Gastroesophageal sphincter (tissue), 4 donors: ENCODE results near the gene IVD. TPM values are rescaled to one million over a fixed set of nuclear protein-coding genes. Genes with fewer than 3 reads are reported as not detected.

ENCODE experiments used
- ATAC-seq: fragments of 150-250 bp; one replicate; pipeline ENCODE4 v1.9.1; 2016; ENCODE audit warnings: mild to moderate bottlenecking, moderate library complexity
- H3K27ac ChIP-seq, 4 donors: fragments of 200-600 bp; sonication (generic) in 3 of 4; 1 replicate in 3 of 4; 2 replicates in 1 of 4; pipeline ENCODE4 v1.5.1; 2016 to 2019
- H3K27me3 ChIP-seq: fragments of 200-600 bp; sonication (generic); one replicate; pipeline ENCODE4 v1.5.1; 2019
- H3K36me3 ChIP-seq, 2 donors: fragments of 200-600 bp; sonication (generic); one replicate each; pipeline ENCODE4 v1.5.1; 2019; ENCODE audit warnings: control low read depth in 1 of 2
- H3K4me1 ChIP-seq, 3 donors: fragments of 200-600 bp; sonication (generic); 1 replicate in 2 of 3; 2 replicates in 1 of 3; pipeline ENCODE4 v1.5.1; 2016 to 2019; ENCODE audit warnings: control low read depth in 2 of 3
- H3K4me3 ChIP-seq, 2 donors: fragments of 200-600 bp; sonication (generic); one replicate each; pipeline ENCODE4 v1.5.1; 2019; ENCODE audit warnings: mild to moderate bottlenecking in 1 of 2, moderate library complexity in 1 of 2
- H3K9me3 ChIP-seq, 3 donors: fragments of 200-600 bp; sonication (generic); one replicate each; pipeline ENCODE4 v1.5.1; 2017 to 2019; ENCODE audit warnings: control low read depth in 2 of 3
- CTCF ChIP-seq, 4 experiments: fragments of 200-600 bp in 2 of 4; fragments of 450-650 bp in 2 of 4; sonication (generic) in 1 of 4; IDR thresholded peaks; one replicate each; pipeline ENCODE4 v1.5.1; 2017 to 2019; ENCODE audit warnings: antibody characterized with exemption in 4 of 4, mild to moderate bottlenecking in 2 of 4, moderate library complexity in 2 of 4
- EP300 ChIP-seq: sonication (generic); formaldehyde crosslinking; IDR thresholded peaks from one replicate; pipeline ENCODE4 v1.6.1; 2017; ENCODE audit warnings: antibody characterized with exemption, mild to moderate bottlenecking
- POLR2A ChIP-seq, 2 donors: fragments of 450-650 bp; IDR thresholded peaks; one replicate each; pipeline ENCODE4 v1.6.1; 2017; ENCODE audit warnings: antibody characterized with exemption in 2 of 2, mild to moderate bottlenecking in 2 of 2, moderate library complexity in 1 of 2
- POLR2AphosphoS5 ChIP-seq: sonication (generic); formaldehyde crosslinking; IDR thresholded peaks from one replicate; pipeline ENCODE4 v1.6.1; 2017; ENCODE audit warnings: antibody characterized with exemption
- WGBS, 2 donors: methylation state at CpG; one replicate each; pipeline ENCODE4 v1.1.5; 2018; ENCODE audit warnings: low coverage in 1 of 2; 5-methylcytosine and 5-hydroxymethylcytosine counted together
- total RNA-seq, 4 donors: library from RNA; depleted of rRNA; stranded (reverse); fragments of >200 nt; gene quantifications; one replicate each; pipeline ENCODE4 v1.1.0, GENCODE V29; 2016

IVD gene
- total RNA-seq, 4 donors from 2014 or later, result 26.1 to 80.2 (median 50.1) TPM

- H3K27ac ChIP-seq, result no peak overlapping the region
- H3K4me3 ChIP-seq, result no peak overlapping the region
- H3K9me3 ChIP-seq, result no peaks in the 10 kb centered on the region
- TF ChIP-seq EP300, result no peak
- TF ChIP-seq POLR2A (IDR thresholded peaks at IDR 0.05), result no peak
- TF ChIP-seq CTCF (IDR thresholded peaks at IDR 0.05), result no peak
- TF ChIP-seq POLR2AphosphoS5, result no peak
- peaks cover 0 to 53% (median 20%) of the 10 kb centered on the region in 3 donors for H3K4me1 ChIP-seq
- 67% methylated on average over 3 of the region's 4 CpGs; no CpG with 5 or more reads in 1 of the 2 donors for WGBS, 2 donors
- peaks cover 0 to 35% of the 10 kb centered on the region in 2 donors for H3K36me3 ChIP-seq
- ATAC-seq, result no peak
- no peaks in the 10 kb centered on the region for H3K27me3 ChIP-seq
Measured at GRCh38 chr15:40456738-40457137, 51.1 kb downstream of the IVD start.

- H3K27me3 ChIP-seq, result no peaks in the 10 kb centered on the region
- peaks cover 0 to 55% of the 10 kb centered on the region in 2 donors for H3K36me3 ChIP-seq
- TF ChIP-seq POLR2A (IDR thresholded peaks at IDR 0.05), result no peak
- no peak for TF ChIP-seq POLR2AphosphoS5
- TF ChIP-seq CTCF (IDR thresholded peaks at IDR 0.05), result no peak
- TF ChIP-seq EP300, result no peak
Measured at GRCh38 chr15:40458495-40459371, 53.1 kb downstream of the IVD start.

DNA sequence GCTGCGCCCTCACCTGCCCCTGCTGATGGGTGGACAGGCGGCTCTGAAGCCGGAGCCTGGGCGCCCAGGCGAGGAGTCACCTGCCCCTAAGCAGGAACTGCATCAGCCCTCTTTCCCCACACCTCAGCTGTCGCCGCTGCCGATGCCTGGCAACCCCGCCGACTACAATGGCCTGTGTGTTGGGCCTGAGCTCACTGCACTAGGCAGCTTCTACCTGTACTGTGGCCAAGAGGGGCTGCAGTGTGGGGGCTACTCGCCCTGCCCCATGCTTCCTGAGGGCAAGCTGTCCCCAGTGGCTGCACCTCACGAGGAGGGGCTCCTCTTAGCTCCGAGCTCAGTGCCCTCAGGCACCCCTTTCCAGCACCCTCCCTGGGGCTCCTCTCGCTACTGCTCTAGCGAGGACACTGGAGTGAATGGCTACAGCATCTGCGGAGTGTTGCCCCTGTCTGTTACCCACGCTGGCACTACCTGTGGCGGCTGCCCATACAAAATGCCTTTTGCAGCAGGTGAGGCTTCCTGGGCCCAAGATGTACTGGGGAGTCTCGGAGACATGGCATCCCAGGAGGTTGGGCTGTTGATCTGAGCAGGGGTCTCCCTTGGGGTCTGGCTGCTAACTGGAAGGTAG is 53.9 kb downstream of the IVD start:
- Histone ChIP-seq H3K36me3 (peaks cover 0 to 63% of the 10 kb centered on the region in 2 donors), H3K27ac (no peak overlapping the region), H3K9me3 (no peaks in the 10 kb centered on the region), H3K4me1 (peaks cover 0 to 25% (median 16%) of the 10 kb centered on the region in 3 donors), H3K4me3 (no peak overlapping the region), H3K27me3 (no peaks in the 10 kb centered on the region)
- WGBS, 2 donors, result 100% methylated on average over 1 of the region's 19 CpGs; no CpG with 5 or more reads in 1 of the 2 donors
- TF ChIP-seq POLR2AphosphoS5 (no peak), EP300 (no peak), POLR2A (IDR thresholded peaks at IDR 0.05) (no peak), CTCF (IDR thresholded peaks at IDR 0.05) (no peak)
- no peak for ATAC-seq

More at GRCh38 chr15:40458495-40459371, 53.1 kb downstream of the IVD start:
- H3K4me3 ChIP-seq, result no peak overlapping the region
- no CpG with 5 or more reads among the region's 37 CpGs for WGBS, 2 donors
- peaks cover 0 to 33% (median 20%) of the 10 kb centered on the region in 3 donors for H3K4me1 ChIP-seq
- ATAC-seq, result no peak
- no peaks in the 10 kb centered on the region for H3K9me3 ChIP-seq
- no peak overlapping the region for H3K27ac ChIP-seq

- Histone ChIP-seq H3K4me3 (no peak overlapping the region), H3K27me3 (no peaks in the 10 kb centered on the region), H3K9me3 (no peaks in the 10 kb centered on the region), H3K27ac (no peak overlapping the region), H3K4me1 (peaks cover 0 to 16% (median 8%) of the 10 kb centered on the region in 3 donors), H3K36me3 (peaks cover 0 to 72% of the 10 kb centered on the region in 2 donors)
- 60 to 92% methylated on average over 1 to 2 of the region's 2 CpGs for WGBS, 2 donors
- no peak for TF ChIP-seq POLR2A (IDR thresholded peaks at IDR 0.05)
- TF ChIP-seq CTCF (IDR thresholded peaks at IDR 0.05), result no peak
- no peak for TF ChIP-seq POLR2AphosphoS5
- no peak for TF ChIP-seq EP300
- no peak for ATAC-seq
Measured at GRCh38 chr15:40460404-40460803, 54.8 kb downstream of the IVD start.
